DOHH2 (cell line): ENCODE data around the gene TFDP1.

ENCODE experiments used
- H3F3A ChIP-seq: fragments of 200-600 bp; sonication (generic), shearing (Covaris generic); 2 replicates; pipeline ENCODE4 v1.6.0; 2016; ENCODE audit warnings: antibody characterized with exemption, mild to moderate bottlenecking; ENCODE audit not compliant: control insufficient read depth, insufficient read depth
- H3K27ac ChIP-seq: fragments of 200-600 bp; sonication (generic); 2 replicates; pipeline ENCODE4 v1.5.1; 2014; ENCODE audit warnings: low read depth, mild to moderate bottlenecking, low read length, moderate library complexity
- H3K27me3 ChIP-seq: fragments of 200-600 bp; sonication (generic); 2 replicates; pipeline ENCODE4 v1.6.1; 2014; ENCODE audit warnings: mild to moderate bottlenecking, low read length, mixed read lengths; ENCODE audit not compliant: control insufficient read depth
- H3K36me3 ChIP-seq: fragments of 200-600 bp; sonication (generic); 2 replicates; pipeline ENCODE4 v1.6.1; 2014; ENCODE audit warnings: mild to moderate bottlenecking, low read length, moderate library complexity, mixed read lengths; ENCODE audit not compliant: control insufficient read depth
- H3K4me1 ChIP-seq: fragments of 200-600 bp; sonication (generic); 2 replicates; pipeline ENCODE4 v1.6.1; 2014; ENCODE audit warnings: mild to moderate bottlenecking, low read length, mixed read lengths; ENCODE audit not compliant: control insufficient read depth
- H3K4me2 ChIP-seq: fragments of 200-600 bp; sonication (generic); 2 replicates; pipeline ENCODE4 v1.6.0; 2014; ENCODE audit warnings: mild to moderate bottlenecking, low read length, moderate library complexity
- H3K4me3 ChIP-seq: fragments of 200-600 bp; sonication (generic); 2 replicates; pipeline ENCODE4 v1.5.1; 2014; ENCODE audit warnings: mild to moderate bottlenecking, low read length, mixed read lengths
- H3K79me2 ChIP-seq: fragments of 200-600 bp; sonication (generic); 2 replicates; pipeline ENCODE4 v1.6.1; 2014; ENCODE audit warnings: mild to moderate bottlenecking, low read length, mixed read lengths; ENCODE audit not compliant: control insufficient read depth
- H3K9me2 ChIP-seq: fragments of 200-600 bp; sonication (generic); replicated peaks from 2 replicates; pipeline ENCODE4 v1.6.1; 2014; ENCODE audit warnings: mild to moderate bottlenecking, low read length, mixed read lengths; ENCODE audit not compliant: control insufficient read depth
- H3K9me3 ChIP-seq: fragments of 200-600 bp; sonication (generic); 2 replicates; pipeline ENCODE4 v1.6.1; 2014; ENCODE audit warnings: antibody characterized with exemption, low read length, mixed read lengths; ENCODE audit not compliant: control insufficient read depth, insufficient read depth
- H4K20me1 ChIP-seq: fragments of 200-600 bp; sonication (generic); 2 replicates; pipeline ENCODE4 v1.6.0; 2014; ENCODE audit warnings: low read depth, mild to moderate bottlenecking, antibody characterized with exemption, low read length, moderate library complexity; ENCODE audit not compliant: control insufficient read depth, insufficient read depth
- EZH2phosphoT487 ChIP-seq: fragments of 200-600 bp; sonication (generic); IDR thresholded peaks from 2 replicates; pipeline ENCODE4 v1.6.1; 2017; ENCODE audit warnings: borderline replicate concordance, mild to moderate bottlenecking, antibody characterized with exemption, low read length, moderate library complexity, mixed read lengths
- TF ChIP-seq, protein P1 (sequence below): fragments of 200-600 bp; sonication (generic); IDR thresholded peaks from one replicate; pipeline ENCODE4 v1.5.1; 2014; ENCODE audit warnings: antibody characterized with exemption, mild to moderate bottlenecking, low read depth, low read length; ENCODE audit not compliant: poor library complexity, severe bottlenecking

The TFDP1 gene

DNA sequence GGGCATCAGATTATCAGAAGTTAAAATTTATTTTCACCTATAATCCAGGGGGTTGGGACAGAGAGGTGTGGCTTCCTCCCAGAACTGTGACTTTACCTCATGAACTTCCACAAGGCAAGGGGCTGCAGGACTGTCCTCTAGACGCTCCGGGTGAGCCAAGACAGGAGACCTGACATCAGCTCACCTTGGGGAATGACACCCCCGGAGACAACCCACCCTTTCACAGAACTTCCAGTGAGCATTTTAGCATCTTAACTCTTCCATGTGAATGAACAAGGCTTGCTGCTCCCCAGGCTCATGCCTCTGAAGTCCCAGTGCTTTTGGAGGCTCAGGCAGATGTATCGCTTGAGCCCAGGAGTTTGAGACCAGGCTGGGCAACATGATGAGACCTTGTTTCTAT, 29.4 kb upstream of the TFDP1 start:
- Histone ChIP-seq H3K36me3 (no peaks in the 10 kb centered on the region), H3K27me3 (no peaks in the 10 kb centered on the region), H3K9me3 (no peaks in the 10 kb centered on the region), H3K9me2 (no peaks in the 10 kb centered on the region), H3F3A (no peaks in the 10 kb centered on the region), H3K27ac (no peak overlapping the region), H4K20me1 (no peaks in the 10 kb centered on the region), H3K4me1 (no peaks in the 10 kb centered on the region), H3K4me2 (no peak overlapping the region), H3K79me2 (no peaks in the 10 kb centered on the region), H3K4me3 (no peak overlapping the region)
- TF ChIP-seq EZH2phosphoT487, result no peak
- TF ChIP-seq, protein P1, sequence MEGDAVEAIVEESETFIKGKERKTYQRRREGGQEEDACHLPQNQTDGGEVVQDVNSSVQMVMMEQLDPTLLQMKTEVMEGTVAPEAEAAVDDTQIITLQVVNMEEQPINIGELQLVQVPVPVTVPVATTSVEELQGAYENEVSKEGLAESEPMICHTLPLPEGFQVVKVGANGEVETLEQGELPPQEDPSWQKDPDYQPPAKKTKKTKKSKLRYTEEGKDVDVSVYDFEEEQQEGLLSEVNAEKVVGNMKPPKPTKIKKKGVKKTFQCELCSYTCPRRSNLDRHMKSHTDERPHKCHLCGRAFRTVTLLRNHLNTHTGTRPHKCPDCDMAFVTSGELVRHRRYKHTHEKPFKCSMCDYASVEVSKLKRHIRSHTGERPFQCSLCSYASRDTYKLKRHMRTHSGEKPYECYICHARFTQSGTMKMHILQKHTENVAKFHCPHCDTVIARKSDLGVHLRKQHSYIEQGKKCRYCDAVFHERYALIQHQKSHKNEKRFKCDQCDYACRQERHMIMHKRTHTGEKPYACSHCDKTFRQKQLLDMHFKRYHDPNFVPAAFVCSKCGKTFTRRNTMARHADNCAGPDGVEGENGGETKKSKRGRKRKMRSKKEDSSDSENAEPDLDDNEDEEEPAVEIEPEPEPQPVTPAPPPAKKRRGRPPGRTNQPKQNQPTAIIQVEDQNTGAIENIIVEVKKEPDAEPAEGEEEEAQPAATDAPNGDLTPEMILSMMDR, result no peak

DNA sequence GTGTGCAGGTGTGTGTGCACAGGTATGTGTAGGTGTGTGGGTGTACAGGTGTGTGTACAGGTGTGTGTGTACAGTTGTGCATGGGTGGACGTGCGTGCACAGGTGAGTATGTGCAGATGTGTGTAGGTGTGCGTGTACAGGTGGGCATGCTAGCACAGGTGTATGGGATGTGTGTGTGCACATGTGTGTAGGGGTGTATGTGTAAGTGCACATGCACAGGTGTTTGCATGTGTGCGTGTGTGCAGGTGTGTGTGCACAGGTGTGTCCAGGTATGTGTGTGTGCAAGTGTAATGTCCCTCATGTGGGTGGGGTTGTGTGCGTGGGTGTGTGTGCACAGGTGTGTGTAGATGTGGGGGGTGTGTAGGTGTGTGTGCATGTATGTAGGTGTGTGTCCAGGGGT, 27.5 kb upstream of the TFDP1 start:
- Histone ChIP-seq H3K27ac (no peak overlapping the region), H3K79me2 (no peaks in the 10 kb centered on the region), H3K36me3 (no peaks in the 10 kb centered on the region), H3F3A (no peaks in the 10 kb centered on the region), H3K9me3 (no peaks in the 10 kb centered on the region), H3K4me3 (no peak overlapping the region), H3K4me2 (no peak overlapping the region), H3K9me2 (no peaks in the 10 kb centered on the region), H4K20me1 (no peaks in the 10 kb centered on the region), H3K27me3 (no peaks in the 10 kb centered on the region), H3K4me1 (no peaks in the 10 kb centered on the region)
- TF ChIP-seq, protein P1, result no peak
- no peak for TF ChIP-seq EZH2phosphoT487

DNA sequence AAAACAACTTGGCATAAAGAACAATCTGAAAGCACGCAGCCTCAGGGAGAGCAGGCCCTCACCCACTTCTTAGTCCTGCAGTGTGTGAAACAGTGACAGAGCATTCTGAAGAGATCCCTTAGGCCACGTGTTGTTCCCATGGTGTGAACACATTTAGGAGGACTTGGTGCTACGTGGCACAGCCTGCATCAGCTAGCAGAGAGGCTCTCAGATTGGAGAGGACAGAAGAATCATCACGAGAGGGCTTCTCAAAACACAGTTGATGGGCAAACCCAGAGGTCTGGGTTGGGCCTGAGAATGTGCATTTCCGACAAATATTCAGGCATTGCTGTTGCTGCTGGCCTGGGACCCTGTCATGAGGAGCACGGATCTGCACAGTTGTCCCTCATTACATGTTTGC, 26.1 kb upstream of the TFDP1 start:
- Histone ChIP-seq H3K4me3 (no peak overlapping the region), H3K4me1 (no peaks in the 10 kb centered on the region), H3F3A (no peaks in the 10 kb centered on the region), H3K79me2 (no peaks in the 10 kb centered on the region), H3K36me3 (no peaks in the 10 kb centered on the region), H4K20me1 (no peaks in the 10 kb centered on the region), H3K9me2 (no peaks in the 10 kb centered on the region), H3K27ac (no peak overlapping the region), H3K27me3 (no peaks in the 10 kb centered on the region), H3K4me2 (no peak overlapping the region), H3K9me3 (no peaks in the 10 kb centered on the region)
- no peak for TF ChIP-seq EZH2phosphoT487
- TF ChIP-seq, protein P1, result no peak

DNA sequence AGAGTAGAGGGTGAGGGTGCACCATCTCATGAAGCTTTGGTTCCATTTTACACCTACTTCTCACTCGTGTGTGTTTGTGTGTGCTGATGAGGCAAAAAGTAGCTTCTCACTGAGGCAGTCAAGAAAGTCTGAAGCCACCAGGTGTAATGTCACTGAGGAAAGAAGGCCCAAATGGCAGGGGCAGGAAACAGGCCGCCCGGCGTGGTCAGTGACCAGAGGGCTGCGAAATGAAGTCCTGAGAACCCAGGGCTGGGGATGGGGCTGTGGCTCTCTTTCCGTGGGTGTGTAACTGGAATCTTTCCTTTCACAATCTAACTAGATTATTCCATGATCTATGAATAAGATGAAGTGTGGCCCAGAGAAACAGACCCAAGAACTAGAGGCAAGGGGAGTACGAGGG, 25.5 kb upstream of the TFDP1 start:
- Histone ChIP-seq H3K4me3 (no peak overlapping the region), H3F3A (no peaks in the 10 kb centered on the region), H3K27me3 (no peaks in the 10 kb centered on the region), H3K27ac (no peak overlapping the region), H3K9me2 (no peaks in the 10 kb centered on the region), H3K9me3 (no peaks in the 10 kb centered on the region), H3K4me2 (no peak overlapping the region), H3K79me2 (no peaks in the 10 kb centered on the region), H3K4me1 (no peaks in the 10 kb centered on the region), H4K20me1 (no peaks in the 10 kb centered on the region), H3K36me3 (no peaks in the 10 kb centered on the region)
- TF ChIP-seq EZH2phosphoT487, result no peak
- TF ChIP-seq, protein P1, result no peak
